Endothelial cell of umbilical vein (primary cell): ENCODE measurements around the gene DAZAP1. TPM values are rescaled to one million over a fixed set of nuclear protein-coding genes. Genes with fewer than 3 reads are reported as not detected.

Experiments
- BruUV-seq: library from RNA; stranded (reverse); fragments of 400-500 nt; replicated peaks from 2 replicates; lab custom pipeline; 2021; lab: Mats Ljungman, UMichigan
- CTCF ChIA-PET: fragments of 300-600, 350-600 bp; sonication (Branson Sonifier 250); formaldehyde crosslinking; loops from one replicate; lab custom pipeline; 2021; ENCODE audit warnings: antibody characterized with exemption, inconsistent platforms; lab: Charles Lee
- POLR2A ChIA-PET: fragments of 300-600, 350-600 bp; sonication (Branson Sonifier 250); formaldehyde crosslinking; loops from one replicate; lab custom pipeline; 2021; ENCODE audit warnings: antibody characterized with exemption, inconsistent platforms; lab: Charles Lee
- DNase-seq: peaks from one replicate; pipeline ENCODE4 v3.0.0-alpha.2; 2011; ENCODE audit warnings: low read depth, low spot score
- FAIRE-seq: peaks from 2 replicates; lab custom pipeline; 2011; peaks lifted over from hg19 to GRCh38; lab: Jason Lieb, UNC
- H2AFZ ChIP-seq: 2 replicates; pipeline ENCODE4 v1.6.0; 2012; ENCODE audit warnings: low read depth, low read length, control low read depth, inconsistent platforms
- H3K27ac ChIP-seq: 2 replicates; pipeline ENCODE4 v1.5.1; 2011; ENCODE audit warnings: low read depth, mild to moderate bottlenecking, control low read depth, low read length, moderate library complexity; ENCODE audit not compliant: insufficient read depth
- H3K27me3 ChIP-seq, 2 experiments: 2 replicates each; pipeline versions ENCODE4 v1.6.0 to v1.6.1; 2011; ENCODE audit warnings: low read length in 2 of 2, mixed read lengths in 1 of 2; ENCODE audit not compliant: control insufficient read depth in 2 of 2, insufficient read depth in 2 of 2
- H3K36me3 ChIP-seq, 2 experiments: 2 replicates in 1 of 2; 3 replicates in 1 of 2; pipeline ENCODE4 v1.5.1; 2011; ENCODE audit warnings: low read length in 2 of 2, mild to moderate bottlenecking in 1 of 2, moderate library complexity in 1 of 2; ENCODE audit not compliant: control insufficient read depth in 2 of 2, insufficient read depth in 2 of 2; ENCODE audit errors: extremely low read depth in 1 of 2
- H3K4me1 ChIP-seq: 3 replicates; pipeline ENCODE4 v1.5.1; 2011; ENCODE audit warnings: mild to moderate bottlenecking, low read length; ENCODE audit not compliant: control insufficient read depth, insufficient read depth; ENCODE audit errors: extremely low read depth
- H3K4me2 ChIP-seq: 2 replicates; pipeline ENCODE4 v1.6.1; 2011; ENCODE audit warnings: low read length, control low read depth, mixed read lengths; ENCODE audit not compliant: insufficient read depth
- H3K4me3 ChIP-seq, 3 experiments: fragments of 200-600 bp in 1 of 3; sonication (generic), shearing (Covaris generic) in 1 of 3; replicated peaks in 1 of 3; 2 replicates each; pipeline ENCODE4 v1.5.1; 2011 to 2016; ENCODE audit warnings: control low read depth in 3 of 3, low read length in 3 of 3, mild to moderate bottlenecking in 2 of 3, inconsistent platforms in 1 of 3, low read depth in 1 of 3, moderate library complexity in 1 of 3; ENCODE audit not compliant: insufficient read depth in 1 of 3
- H3K79me2 ChIP-seq: 2 replicates; pipeline ENCODE4 v1.6.0; 2012; ENCODE audit warnings: low read length, inconsistent platforms; ENCODE audit not compliant: control insufficient read depth, insufficient read depth
- H3K9ac ChIP-seq: replicated peaks from 2 replicates; pipeline ENCODE3; 2011; ENCODE audit warnings: low read length, control low read depth; ENCODE audit not compliant: insufficient read depth; ENCODE audit errors: extremely low read depth
- H3K9me1 ChIP-seq: replicated peaks from 3 replicates; pipeline ENCODE4 v1.6.0; 2011; ENCODE audit warnings: mild to moderate bottlenecking, low read length; ENCODE audit not compliant: control insufficient read depth, insufficient read depth; ENCODE audit errors: extremely low read depth
- H3K9me3 ChIP-seq: replicated peaks from 2 replicates; pipeline ENCODE4 v1.5.1; 2012; ENCODE audit warnings: low read length, inconsistent platforms; ENCODE audit not compliant: control insufficient read depth, insufficient read depth
- H4K20me1 ChIP-seq: replicated peaks from 2 replicates; pipeline ENCODE3; 2011; ENCODE audit warnings: mild to moderate bottlenecking, low read length; ENCODE audit not compliant: control insufficient read depth, insufficient read depth; ENCODE audit errors: extremely low read depth
- EZH2 ChIP-seq: IDR thresholded peaks from 2 replicates; pipeline ENCODE4 v1.6.1; 2012; ENCODE audit warnings: borderline replicate concordance, low read depth, mild to moderate bottlenecking, moderate library complexity, low read length, inconsistent platforms; ENCODE audit not compliant: severe bottlenecking
- FOS ChIP-seq: IDR thresholded peaks from 2 replicates; pipeline ENCODE4 v1.6.1; 2011; ENCODE audit warnings: mild to moderate bottlenecking, low read length, moderate library complexity, borderline replicate concordance; ENCODE audit not compliant: insufficient read depth
- GATA2 ChIP-seq: IDR thresholded peaks from 2 replicates; pipeline ENCODE4 v1.7.0; 2011; ENCODE audit warnings: low read depth, mild to moderate bottlenecking, moderate library complexity, mixed read lengths, low read length; ENCODE audit not compliant: insufficient read length, insufficient read depth
- JUN ChIP-seq: IDR thresholded peaks from 2 replicates; pipeline ENCODE4 v1.6.1; 2011; ENCODE audit warnings: borderline replicate concordance, low read depth; ENCODE audit not compliant: insufficient read length, insufficient read depth
- MYC ChIP-seq: IDR thresholded peaks from one replicate; pipeline ENCODE4 v1.6.1; 2011; ENCODE audit warnings: mild to moderate bottlenecking, low read depth, low read length
- POLR2A ChIP-seq: IDR thresholded peaks from 2 replicates; pipeline ENCODE4 v1.6.1; 2012; ENCODE audit warnings: low read depth, mild to moderate bottlenecking, control low read depth, low read length
- POLR2AphosphoS5 ChIP-seq: IDR thresholded peaks from 2 replicates; pipeline ENCODE4 v1.6.1; 2012; ENCODE audit warnings: low read depth, mild to moderate bottlenecking, control low read depth, low read length, moderate library complexity; ENCODE audit not compliant: insufficient read depth
- dilution Hi-C: fragments of 300-500 bp; cut with MboI; formaldehyde crosslinking; loops from one replicate; pipeline ENCODE4 v1.15.0; 2019; ENCODE audit warnings: low sequenced_read_pairs; ENCODE audit not compliant: extremely low pct_ligation_motif_present
- intact Hi-C: fragments of 100-400 bp; cut with micrococcal nuclease; formaldehyde crosslinking; loops from one replicate; pipeline ENCODE4 v1.10.0; 2022
- polyA plus RNA-seq, 4 experiments: library from polyadenylated mRNA; depleted of rRNA in 3 of 4; stranded (reverse) in 3 of 4; unstranded in 1 of 4; fragments of >200 nt; gene quantifications; 2 replicates each; pipeline versions ENCODE4 v1.2.1 to v1.2.3, GENCODE V29; 2011 to 2012; ENCODE audit warnings: missing spikeins in 1 of 4
- total RNA-seq: library from RNA; stranded (reverse); gene quantifications from 2 replicates; pipeline ENCODE4 v1.2.3, GENCODE V29; 2021
- TF ChIP-seq, protein P1 (sequence below): IDR thresholded peaks from 2 replicates; pipeline ENCODE4 v1.6.1; 2011; ENCODE audit not compliant: insufficient read depth, insufficient read length
- TF ChIP-seq, protein P2 (sequence below), 2 donors: IDR thresholded peaks; 1 replicate in 1 of 2; 2 replicates in 1 of 2; pipeline ENCODE4 v1.5.1; 2011; ENCODE audit warnings: low read length in 2 of 2, mild to moderate bottlenecking in 2 of 2, moderate library complexity in 2 of 2, control low read depth in 1 of 2, inconsistent platforms in 1 of 2, low read depth in 1 of 2; ENCODE audit not compliant: insufficient read depth in 1 of 2; ENCODE audit errors: extremely low read depth in 1 of 2

DAZAP1 gene
- total and polyA plus RNA-seq, 2 donors (not counting 3 experiments of a cell fraction or from before 2014, with no cell fraction given): 50.1 to 187 TPM

DNA sequence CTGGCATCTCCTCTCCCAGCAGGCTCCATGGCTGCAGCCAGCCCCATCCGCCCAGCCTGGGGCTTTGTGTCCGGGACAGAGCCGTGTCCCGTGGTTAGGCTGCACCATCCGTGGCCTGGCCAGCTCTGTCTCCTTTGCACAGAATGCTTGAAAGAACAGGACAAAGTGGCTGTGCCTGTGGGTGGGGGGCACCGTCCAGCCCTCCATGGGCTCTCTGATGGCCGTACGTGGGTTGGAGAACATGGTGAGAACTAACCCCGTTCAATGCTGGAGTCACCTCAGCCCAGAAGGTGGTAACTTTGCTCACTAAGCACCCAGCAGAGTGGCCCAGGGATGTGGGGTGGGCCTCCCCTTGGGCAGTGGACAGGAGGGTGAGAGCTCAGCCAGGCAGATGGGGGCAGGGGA is 33.6 kb downstream of the DAZAP1 start:
- H3K27me3 ChIP-seq: peaks cover 0 to under 1% of the 10 kb centered on the region in 2 experiments
- DNase-seq (no peak), FAIRE-seq (no peak)
- intact Hi-C loops: no loop called here
- TF ChIP-seq POLR2AphosphoS5 (no peak), FOS (no peak), MYC (no peak), POLR2A (no peak), JUN (no peak), GATA2 (no peak), EZH2 (no peak)
- TF ChIP-seq, protein P1, sequence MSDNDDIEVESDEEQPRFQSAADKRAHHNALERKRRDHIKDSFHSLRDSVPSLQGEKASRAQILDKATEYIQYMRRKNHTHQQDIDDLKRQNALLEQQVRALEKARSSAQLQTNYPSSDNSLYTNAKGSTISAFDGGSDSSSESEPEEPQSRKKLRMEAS: no peak
- TF ChIP-seq, protein P2, sequence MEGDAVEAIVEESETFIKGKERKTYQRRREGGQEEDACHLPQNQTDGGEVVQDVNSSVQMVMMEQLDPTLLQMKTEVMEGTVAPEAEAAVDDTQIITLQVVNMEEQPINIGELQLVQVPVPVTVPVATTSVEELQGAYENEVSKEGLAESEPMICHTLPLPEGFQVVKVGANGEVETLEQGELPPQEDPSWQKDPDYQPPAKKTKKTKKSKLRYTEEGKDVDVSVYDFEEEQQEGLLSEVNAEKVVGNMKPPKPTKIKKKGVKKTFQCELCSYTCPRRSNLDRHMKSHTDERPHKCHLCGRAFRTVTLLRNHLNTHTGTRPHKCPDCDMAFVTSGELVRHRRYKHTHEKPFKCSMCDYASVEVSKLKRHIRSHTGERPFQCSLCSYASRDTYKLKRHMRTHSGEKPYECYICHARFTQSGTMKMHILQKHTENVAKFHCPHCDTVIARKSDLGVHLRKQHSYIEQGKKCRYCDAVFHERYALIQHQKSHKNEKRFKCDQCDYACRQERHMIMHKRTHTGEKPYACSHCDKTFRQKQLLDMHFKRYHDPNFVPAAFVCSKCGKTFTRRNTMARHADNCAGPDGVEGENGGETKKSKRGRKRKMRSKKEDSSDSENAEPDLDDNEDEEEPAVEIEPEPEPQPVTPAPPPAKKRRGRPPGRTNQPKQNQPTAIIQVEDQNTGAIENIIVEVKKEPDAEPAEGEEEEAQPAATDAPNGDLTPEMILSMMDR (IDR thresholded peaks at IDR 0.05; ENCODE audit: extremely low read depth in 1 of 2, insufficient read depth in 1 of 2, low read depth in 1 of 2, low read length in 2 of 2): no peak
- H3K9ac ChIP-seq: no peak overlapping the region
- H2AFZ ChIP-seq: no peak overlapping the region
- H3K9me3 ChIP-seq: no peaks in the 10 kb centered on the region
- no peak overlapping the region for H3K27ac ChIP-seq
- POLR2A ChIA-PET: interaction anchor here (0.6 kb wide), 1 partner anchor 29 kb away, joined by 4 read pairs; no protein-coding TSS in a partner anchor
- H3K36me3 ChIP-seq: peaks cover 7 to 21% of the 10 kb centered on the region in 2 experiments
- no peak overlapping the region for H3K4me3 ChIP-seq
- dilution Hi-C loops: no loop called here
- H3K4me1 ChIP-seq: peaks cover 6% of the 10 kb centered on the region
- no peak overlapping the region for H3K4me2 ChIP-seq
- CTCF ChIA-PET: no interaction called here
- no peaks in the 10 kb centered on the region for H4K20me1 ChIP-seq
- BruUV-seq: no TSS peak
- peaks cover 34% of the 10 kb centered on the region for H3K79me2 ChIP-seq
- no peaks in the 10 kb centered on the region for H3K9me1 ChIP-seq
